EH (cell line): ENCODE data around the gene PIPOX.
"Not testable (repeated sequence)": the region's sequence is repeated elsewhere in the genome, so short reads cannot be mapped to it uniquely, and the experiment has no call there.

Experiments used
- DNase-seq: peaks from one replicate; pipeline ENCODE4 v3.0.0-alpha.2; 2015; ENCODE audit warnings: low read depth

PIPOX gene

DNA sequence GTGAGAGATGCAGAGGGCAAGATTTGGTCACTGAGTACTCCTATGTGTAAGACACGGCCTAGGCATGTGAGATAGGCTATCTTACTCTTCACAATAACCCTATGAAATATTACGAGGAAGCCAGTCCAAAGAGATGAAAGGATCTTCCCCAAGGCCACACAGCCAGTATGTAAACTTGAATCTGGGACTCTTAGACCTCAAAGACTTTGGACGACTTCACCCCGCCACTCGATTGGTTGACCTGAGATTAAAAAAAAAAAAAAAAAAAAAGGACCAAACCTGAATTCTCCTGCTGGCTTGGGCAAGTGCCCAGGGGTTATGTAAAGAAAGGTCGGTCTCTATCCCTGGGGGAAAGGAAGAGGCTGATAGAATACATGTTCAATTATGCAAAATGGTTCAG, 33.1 kb downstream of the PIPOX start:
- DNase-seq: no peak

DNA sequence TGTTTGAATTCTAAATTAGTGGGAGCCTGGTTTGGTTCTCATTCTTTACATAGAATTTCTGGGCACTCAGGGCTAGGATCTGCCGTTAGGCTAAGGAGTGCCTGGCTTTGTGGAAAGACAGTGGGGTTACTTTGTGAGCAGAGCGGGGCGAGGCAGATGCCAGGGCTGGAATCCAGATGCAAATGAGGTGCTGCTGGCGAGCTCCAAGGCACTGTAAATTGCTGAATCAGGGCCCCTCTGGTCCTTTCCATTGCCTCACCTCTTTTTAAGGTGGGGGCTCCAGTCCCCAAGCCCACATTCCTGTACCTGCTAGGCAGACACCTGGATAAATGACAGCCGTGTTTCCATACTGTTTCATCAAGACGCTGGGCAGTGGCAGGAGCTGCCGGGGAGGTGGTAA, 33.8 kb downstream of the PIPOX start:
- no peak for DNase-seq

DNA sequence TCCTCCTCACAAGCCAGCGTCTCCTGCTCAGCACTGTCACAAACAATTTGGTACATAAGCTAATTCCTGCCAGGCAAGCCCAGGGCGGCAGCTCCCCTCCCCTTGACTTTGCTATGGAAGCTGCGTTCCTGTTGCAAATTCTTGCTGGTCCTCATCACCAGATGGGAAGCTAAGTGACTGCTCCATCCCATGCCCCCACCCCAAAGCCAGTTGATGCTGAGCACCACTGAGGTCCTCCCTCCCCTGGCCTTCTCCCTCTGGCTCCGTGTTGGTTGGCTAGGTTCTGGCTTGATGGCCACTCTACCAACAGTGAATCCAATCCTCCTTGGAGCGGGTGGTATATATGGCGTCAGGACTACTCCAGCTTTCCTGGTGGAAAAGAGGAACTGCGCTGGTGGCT, 34.4 kb downstream of the PIPOX start:
- no peak for DNase-seq

DNA sequence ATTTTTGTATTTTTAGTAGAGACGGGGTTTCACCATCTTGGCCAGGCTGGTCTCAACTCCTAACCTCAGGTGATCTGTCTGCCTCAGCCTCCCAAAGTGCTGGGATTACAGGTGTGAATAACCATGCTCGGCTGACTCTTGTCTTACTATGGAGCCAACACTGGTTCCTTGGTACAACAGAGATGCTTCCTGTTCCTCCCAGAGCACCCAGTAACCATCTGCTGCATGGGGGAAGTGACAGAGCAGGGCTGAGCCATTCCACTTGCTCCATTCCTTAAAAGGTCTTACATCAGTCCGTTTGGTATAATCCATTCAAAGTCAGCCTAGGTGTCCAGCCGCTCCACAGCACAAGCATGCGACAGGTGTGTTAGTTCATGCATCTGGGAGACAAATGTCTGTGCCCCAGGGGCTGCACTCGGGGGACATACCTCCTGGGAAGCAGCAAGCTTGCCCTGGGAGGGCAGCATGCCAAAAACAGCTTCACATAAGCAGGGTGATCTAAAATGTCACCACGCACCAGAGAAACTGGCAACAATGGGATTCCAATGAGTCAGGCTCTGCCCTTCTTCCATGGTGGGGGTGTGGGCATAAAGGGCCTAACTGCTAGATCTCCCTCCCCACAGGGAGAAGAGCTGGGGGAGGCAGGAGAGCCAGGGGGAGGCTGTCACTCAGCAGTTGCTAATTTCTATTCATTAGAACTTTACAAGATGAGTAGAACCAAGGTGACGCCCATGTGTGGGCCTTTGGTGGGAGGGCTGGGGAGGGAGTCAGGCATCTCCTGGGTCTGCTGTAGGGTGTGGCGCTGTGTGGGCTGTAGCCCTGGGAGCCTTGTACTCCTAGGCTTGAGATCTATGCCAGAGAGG, 35.5 kb downstream of the PIPOX start:
- peak; percentile 39 for DNase-seq

DNA sequence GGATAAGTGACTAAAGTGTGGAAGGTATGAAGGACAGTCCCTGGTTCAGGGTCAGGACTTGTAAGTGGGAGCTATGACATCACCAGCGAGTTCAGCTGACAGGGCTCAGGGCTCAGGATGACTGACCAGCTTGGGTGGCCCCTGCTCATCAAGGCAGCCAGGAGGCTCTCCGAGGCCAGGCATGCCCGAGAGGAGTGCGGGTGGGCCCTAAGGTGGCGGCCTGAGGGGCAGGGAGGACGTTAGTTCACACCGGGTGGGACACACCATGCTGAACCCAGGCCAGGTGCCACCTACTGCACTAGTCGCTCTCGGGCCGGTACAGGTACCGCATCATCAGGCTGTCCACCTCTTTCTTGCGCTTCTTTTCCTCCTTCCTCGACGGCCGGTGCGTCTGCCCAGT, 36.5 kb downstream of the PIPOX start:
- no peak for DNase-seq

DNA sequence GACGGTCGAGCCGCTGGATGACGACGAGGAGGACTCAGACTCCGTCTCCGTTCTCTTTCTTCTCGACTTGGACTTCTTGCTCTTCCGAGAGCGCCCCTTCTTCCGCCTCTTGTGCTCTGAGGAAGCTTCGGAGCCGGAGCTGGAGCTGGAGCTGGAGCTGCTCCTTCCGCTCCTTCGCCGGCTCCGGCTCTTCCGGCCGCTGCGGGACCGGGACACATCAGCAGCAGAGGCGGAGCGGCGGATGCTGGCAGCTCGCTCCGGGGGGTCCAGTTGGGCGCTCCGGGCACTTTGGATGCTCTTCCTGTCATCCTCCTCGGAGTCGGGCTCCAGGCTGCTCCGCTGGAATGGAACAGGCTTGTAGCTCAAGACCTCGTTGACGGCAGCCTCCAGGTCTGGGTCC, 36.9 kb downstream of the PIPOX start:
- DNase-seq: no peak

DNA sequence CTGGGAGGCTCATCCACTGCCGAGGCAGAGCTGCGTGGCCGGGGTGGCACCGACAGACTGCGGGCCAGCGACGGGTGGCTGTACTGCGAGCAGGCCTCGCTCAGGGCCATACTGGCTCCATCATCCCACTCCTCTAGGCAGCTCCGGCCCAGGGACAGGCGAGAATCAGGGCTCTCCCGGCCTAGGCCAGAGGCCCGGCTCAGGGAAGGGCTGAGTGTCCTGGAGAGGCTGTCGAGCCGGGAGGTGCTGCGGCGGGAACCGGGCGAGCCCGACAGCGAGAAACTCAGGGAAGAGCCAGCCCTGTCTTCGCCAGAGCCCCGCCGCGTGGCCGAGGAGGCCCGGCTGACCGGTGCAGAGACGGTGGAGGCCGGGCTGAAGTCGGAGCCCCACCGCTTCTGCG, 37.4 kb downstream of the PIPOX start:
- DNase-seq: no peak

DNA sequence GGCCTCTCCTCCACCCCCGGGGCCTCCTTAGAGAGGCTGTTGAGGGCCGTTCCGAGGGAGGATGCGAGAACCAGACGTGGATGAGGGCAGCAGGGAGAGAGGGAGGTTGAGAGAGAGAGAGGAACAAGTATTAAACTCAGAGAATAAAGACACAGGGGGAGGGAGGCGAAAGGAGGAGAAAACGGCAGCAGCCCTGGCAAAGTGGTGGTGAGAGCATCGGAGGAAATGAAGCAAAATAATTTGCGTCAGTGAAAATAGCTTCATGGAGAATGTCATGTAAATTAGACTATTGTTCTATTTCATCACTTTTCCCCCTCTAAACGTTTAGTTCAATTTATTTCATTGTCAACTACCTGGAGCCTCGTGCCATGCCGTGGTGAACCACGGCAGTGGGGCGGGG, 38.0 kb downstream of the PIPOX start:
- DNase-seq: no peak

DNA sequence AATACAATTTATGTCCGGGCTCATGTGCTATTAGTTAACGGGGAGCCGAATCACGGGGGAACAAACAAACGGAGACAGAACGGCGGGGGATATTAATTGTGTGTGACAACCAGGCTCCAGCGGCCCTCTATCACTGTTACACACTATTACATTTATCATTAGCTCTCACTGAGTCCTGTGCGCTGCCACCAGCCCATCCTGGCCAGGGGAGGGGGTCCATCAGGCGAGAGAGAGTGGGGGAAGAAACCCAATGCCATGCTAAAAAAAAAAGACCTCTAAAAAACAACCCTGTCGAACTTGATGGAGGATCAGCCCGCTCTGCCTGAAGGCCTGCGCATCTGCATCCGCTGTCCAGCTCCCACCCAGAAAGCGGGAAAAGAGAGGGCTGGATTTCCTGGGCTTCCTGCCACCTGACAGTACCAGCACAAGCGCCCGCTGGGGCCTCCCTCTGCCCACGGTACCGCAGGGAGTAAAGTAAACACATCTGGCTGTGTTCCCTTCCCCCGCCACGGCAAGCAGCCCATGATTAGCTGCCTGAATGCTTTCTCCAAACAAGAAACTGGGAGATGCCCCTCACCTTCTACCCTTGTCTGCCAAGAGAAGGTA, 41.7 kb downstream of the PIPOX start:
- DNase-seq: peak; percentile 22

DNA sequence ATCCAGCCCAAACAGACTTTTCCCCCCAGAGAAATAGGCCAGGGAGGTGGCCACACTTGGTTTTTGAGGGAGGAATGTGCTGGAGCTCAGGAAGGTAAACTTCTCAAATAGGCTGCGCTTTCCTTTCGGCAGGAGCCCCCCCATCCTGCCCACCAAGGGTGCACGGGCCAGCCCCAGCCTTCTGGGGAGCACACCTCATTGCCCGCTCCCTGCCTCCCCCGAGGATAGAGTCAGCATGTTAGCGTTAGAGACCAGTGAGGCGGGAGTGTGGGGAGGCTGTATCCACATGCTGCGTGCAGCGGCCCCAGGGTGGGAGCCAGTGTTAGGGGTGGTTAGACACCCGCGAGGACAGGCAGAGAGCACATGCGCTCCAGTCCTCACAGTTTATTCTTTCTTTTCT, 42.3 kb downstream of the PIPOX start:
- DNase-seq: no peak

DNA sequence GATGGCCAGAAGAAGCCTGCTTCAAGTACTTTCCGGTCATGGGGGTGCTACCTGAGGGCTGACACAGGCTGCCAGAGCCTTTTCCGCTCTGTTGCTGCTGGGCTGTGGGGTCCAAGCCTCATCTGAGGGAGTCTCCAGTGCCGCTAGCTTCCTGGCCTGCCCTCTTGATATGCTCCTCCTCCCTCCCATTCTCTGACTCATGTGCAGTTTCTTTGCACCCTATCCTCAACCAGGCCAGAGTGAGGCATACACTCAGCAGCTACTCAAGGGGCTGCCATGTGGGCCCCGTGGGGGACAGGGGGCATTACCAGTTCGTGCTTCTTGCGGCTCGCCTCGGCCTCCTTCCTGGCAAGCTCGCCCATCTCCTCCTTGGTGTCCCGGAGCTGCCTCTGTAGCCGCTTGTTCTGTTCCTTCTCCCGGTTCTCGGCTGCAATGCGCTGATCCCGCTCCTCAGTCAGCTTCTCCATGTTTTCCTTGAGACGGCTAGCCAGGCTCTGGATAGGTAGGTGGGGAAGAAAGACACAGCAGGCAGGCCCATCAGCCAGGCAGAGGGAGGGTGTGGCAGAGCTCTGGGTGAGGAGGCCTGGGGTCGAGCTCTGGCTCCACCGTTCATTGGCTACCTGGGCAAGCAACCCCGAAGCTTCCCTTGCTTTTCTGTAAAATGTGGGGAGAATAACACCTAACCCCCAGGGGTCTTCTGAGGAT, 43.8 kb downstream of the PIPOX start:
- no peak for DNase-seq

DNA sequence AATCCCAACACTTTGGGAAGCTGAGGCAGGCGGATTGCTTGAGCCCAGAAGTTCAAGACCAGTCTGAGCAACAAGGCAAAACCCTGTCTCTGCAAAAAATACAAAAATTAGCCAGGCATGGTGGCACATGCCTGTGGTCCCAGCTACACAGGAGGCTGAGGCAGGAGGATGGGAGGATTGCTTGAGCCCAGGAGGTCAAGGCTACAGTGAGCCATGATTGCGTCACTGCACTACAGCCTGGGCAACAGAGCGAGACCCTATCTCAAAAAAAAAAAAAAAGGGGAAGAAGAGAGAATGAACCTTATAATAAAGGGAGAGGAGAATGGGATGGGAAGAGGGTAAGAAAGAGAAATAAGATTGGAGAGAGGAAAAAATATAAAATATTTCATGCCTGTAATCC, 45.8 kb downstream of the PIPOX start:
- DNase-seq: not testable (repeated sequence)

DNA sequence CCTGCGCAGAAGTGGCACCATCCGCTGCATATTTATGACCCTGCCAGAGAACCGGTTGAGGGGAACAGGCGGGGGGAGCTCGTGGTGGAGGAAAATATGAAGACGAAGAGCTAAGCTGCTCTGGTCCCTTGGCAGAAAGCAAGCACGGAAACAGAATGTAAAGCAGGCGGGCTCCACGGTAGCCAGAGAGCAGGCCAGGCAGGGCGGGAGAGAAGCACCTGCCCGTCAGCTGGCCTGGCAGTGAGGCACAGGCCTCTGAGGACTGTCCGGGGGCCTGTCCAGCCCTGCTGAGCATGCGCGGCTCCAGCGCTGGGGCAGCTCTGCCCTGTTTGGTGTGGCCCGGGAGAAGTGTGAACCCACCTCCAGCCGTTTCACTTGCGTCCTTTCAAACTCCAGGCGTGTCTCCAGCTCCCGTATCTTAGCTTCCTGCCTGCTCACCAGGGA, 46.7 kb downstream of the PIPOX start:
- DNase-seq: no peak

DNA sequence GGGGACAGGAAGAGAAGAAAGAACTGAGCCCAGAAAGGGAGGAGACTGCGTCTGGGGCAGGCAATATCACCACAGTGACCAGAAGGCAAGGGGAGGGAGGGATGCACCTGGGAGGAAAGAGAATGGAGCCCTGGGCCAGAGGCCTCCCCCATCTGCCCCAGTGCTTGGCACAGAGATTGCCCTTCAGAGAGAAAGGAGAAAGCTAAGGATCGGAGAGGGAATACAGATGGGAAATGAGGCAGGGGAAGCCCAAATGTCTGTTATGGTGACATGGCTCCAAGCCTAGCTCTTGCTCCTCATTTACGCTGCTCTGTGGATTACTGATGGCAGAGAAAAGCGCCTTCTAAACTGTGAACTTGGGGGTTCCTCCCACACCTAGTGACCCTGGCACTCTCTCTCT, 47.2 kb downstream of the PIPOX start:
- DNase-seq: no peak

DNA sequence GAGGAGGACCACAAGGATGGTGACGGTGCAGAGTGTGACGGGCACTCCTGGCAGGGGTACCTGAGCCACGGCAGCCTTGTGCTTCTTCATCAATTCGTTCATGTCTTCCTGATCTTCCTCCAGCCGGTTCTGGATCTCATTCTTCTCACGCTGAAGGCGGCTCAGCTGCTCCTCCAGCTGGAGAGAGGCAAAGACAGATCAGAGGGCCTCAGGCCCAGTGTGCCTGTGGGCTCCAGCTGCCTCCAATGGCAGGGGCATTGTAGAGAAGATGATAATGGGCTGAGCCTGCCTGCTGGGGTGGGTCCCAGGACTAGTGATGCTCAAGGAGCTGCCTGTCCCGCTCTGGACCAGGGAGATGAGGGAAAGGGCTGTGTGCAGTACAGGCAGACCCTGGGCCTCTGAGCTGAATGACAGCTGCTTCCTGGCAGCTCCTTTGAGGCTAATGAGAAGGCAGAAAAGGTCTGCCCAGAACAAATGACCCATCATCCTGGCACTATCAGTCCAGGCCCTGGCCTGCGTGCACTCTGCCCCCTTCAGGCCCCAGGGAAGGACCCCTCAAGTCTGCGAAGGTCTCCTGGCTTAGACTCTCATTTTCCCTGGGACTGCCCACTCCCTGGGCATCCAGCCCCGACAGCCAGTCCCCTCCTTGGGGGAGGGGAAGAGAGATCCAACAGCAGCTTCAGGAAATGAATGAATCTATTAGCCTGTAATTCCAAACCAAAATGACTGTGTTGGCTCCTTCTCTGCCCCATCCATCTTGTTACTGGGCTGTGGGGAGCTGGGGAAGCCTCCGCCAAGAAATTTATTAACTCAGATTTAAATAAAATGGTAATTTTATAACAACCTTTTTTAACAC, 48.0 kb downstream of the PIPOX start:
- no peak for DNase-seq

DNA sequence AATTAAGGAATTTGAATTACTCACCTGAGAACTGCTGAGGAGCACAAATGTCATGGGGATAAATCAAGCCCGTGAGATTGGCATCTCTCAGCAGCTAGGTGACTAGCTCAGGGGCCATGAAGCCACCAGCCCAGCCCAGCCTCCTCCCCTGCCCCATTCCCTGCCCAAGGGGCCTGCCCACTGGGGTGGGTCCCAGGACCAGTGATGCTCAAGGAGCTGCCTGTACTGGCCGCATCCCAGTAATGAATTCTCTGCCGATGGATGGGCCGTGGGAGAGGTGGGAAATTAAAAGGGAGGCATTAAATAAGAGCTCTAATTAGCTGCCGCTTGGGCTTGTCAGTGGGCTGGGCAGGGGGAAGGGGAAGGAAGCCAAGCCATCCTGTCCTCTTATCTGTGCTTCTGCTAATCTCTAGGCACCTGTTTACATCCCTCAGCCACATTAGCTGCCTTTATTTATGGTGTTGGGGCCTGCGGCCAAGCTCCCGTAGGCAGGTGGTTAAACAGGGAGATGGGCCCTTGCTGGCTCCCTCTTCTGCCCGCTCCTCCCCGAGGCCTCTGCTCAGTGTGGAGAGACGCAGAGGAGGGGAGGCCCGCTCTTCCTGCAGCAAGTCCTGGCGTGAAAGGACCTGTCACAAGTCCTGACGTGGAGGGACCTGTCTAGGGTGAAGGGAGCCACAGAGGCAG, 48.8 kb downstream of the PIPOX start:
- DNase-seq: no peak

DNA sequence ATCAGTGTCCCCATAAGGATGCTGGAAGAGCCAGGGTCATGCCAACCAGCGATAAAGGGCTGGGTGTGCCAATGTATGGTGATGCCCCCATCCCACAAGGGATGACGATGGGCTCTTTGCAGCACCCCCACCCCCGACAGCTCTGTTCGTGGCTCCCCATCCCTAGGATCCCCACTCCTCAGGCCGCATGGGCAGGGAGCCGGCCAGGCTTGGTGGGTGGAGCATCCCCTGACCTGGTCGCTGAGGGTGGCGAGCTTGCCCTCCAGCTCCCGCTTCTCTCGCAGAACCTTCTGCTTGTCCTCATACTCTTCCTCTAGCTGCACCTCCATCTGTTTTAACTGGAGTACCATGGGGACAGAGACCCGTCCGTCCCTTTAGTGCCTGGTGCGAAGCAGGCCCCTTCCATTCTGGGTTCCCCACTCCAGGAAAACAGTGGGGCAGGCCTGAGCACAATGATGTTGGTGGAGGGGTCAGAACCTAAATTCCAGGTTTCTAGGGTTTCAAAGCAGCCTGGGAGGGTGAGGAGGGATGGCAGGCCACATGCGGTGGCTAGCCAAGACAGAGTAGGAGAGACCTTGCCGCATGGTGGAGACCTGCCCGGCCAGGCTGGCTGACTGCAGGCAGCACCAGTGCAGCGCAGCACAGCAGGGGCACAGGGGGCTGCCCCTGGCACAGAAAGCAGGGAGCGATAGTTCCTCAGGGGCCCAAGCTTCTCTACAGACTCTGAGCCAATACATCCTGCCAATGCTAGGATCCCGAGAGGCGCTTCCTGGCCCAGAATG, 50.3 kb downstream of the PIPOX start:
- DNase-seq: no peak

DNA sequence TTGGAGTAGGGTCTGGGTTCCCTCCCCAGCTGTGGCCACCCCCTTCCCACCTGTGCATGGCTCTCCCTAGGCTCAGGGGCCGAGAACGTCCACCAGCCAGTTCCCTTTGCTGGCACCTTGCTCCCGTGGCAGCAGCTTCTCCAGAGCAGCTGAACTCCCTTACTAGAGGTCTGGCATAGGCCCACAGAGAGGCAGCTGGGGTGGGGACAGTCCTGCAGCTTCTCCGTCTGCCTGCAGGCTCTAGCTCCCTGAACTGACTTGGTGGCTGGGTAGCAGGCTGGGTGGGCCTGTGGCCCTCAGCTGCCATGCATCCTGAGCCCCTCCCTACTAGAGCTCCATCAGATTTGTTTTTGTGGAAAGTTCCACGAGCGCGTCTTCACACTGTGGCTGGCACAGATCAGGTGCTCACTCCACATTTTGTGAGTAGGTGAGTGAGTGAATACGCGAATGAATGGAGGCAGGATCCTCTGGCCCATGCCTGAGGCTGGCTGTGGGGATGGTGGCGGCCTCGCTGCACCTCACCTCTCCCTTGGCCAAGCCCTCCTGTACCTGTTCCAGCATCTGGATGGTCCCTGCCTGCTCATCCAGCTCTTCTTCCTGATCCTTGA, 51.3 kb downstream of the PIPOX start:
- no peak for DNase-seq

DNA sequence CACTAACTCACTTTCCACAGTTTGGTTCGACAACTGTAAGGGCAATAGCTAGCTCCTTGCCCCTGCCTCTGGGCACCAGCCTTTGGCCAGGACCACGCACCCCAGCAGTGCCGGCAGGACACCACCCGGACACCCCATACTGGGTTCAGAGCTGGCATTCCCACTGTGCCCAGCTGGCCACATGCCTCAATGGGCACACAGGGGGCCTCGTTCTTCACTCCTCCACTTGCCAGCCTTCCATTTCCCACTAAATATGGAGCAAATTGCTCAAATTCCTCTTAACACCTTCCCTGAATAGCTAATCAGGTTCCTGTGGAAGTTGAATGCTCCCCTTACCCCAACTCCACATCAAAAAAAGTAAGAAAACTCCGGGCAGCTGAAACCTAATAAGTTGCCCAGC, 52.5 kb downstream of the PIPOX start:
- no peak for DNase-seq

DNA sequence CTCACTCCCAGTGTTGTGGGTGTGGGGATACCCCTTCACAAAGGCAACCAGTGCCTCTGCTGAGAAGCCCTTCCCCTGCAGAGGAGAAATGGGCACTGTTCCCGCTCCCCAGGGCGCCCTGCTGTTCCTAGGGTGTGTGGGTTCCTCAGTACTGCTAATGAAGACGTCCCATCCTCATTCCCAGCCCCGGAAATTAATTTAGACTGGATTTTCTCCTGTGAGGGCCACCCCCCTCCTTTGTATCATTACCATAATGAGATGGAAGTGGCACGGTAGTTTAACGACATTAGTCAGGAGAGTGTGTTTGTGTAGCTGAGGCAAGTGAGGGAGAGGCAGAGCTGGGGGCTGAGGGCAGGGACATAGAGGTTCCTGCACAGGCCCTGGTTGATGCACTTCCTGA, 53.2 kb downstream of the PIPOX start:
- DNase-seq: no peak
